GM21737 (cell line): Measurements from ENCODE around the gene TAF10.

Experiments
- ATAC-seq: cut with Tn5 transposase; IDR thresholded peaks from one replicate; pipeline ENCODE4 v1.9.1; 2021; ENCODE audit warnings: mild to moderate bottlenecking, moderate library complexity; ENCODE audit not compliant: unreplicated experiment

Gene TAF10

GRCh38 chr11:6561288-6561687, 50.7 kb downstream of the TAF10 start:
- ATAC-seq = no peak
